ENCODE measurements around the gene CRB2.

Gene CRB2

DNA sequence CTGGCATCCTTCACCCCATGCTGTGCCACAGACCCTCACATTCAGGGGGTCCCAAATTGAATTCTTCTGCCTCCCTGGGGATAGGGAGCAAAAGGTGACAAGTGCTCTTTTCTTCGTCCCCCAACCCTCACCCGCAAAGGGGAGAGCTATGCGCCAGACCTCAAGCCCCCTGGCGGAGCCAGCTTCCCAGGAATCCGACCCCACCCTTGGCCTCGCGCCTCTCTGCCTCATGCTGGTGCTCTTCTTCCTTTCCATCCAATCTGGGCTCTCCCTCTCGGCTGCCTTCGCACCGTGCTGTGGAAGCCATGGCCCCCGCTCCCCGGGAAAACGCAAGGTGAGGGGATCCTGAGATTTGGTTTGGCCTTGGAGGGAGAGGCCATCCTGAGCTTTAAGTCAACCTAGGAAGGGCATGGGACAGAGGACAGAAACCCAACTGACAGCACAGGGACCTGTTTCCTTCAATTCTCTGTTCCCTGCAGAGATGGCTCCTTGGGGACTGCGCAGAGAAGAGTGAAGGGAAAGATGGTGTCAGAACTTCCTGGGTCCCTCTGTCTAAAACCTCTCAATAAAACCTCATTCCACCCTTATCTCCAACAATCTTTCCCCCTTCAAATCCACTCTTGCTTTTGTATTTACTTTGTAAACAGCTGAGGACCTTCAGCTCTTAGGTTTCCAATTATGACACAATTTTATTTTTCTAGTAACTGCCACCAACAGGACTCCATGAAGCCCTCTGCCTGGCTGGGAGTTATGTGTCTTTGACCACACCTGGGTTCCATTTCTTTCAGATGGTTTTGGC, 36.3 kb upstream of the CRB2 start:
- peaks cover 26% of the 10 kb centered on the region for H3K4me1 ChIP-seq (ENCODE audit: control insufficient read depth, insufficient read depth, low read length)
- no peak overlapping the region for H3K9ac ChIP-seq (ENCODE audit: low read length)

DNA sequence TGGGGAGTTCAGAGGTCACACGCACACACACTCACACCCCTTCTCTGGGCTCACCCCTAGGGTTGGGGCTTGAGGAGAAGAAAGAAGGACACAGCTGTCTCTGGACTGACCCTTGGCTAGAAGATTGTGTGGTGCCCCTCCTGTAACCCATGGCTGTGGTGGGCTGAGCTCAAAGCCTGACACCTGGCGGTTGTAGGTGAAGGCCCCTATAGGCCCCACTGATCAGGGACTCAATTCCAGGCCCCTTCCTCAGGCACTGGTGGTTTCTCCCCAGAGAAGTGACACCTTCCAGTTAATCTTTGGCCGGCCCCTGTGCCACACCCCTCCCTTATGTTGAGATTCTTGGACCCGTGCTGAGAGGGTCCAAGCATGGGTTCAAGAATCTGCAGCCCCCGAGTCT, 35.2 kb upstream of the CRB2 start:
- H3K36me3 ChIP-seq (ENCODE audit: control insufficient read depth, insufficient read depth, low read length): no peaks in the 10 kb centered on the region
- H3K27ac ChIP-seq (ENCODE audit: low read depth, low read length): no peak overlapping the region
- no peaks in the 10 kb centered on the region for H3K27me3 ChIP-seq (ENCODE audit: control insufficient read depth, insufficient read depth, low read length)
- no peak overlapping the region for H3K9ac ChIP-seq (ENCODE audit: low read length)
- H3K9me3 ChIP-seq (ENCODE audit: control insufficient read depth, insufficient read depth, low read depth, low read length): 0 out of 2 replicates have a peak, but pooled peaks cover 4% of the 10 kb centered on the region
- H3K4me3 ChIP-seq (ENCODE audit: low read depth, low read length): no peak overlapping the region
- peaks cover 26% of the 10 kb centered on the region for H3K4me1 ChIP-seq (ENCODE audit: control insufficient read depth, insufficient read depth, low read length)

More for the DNA sequence above, 36.3 kb upstream of the CRB2 start:
- H3K36me3 ChIP-seq (ENCODE audit: control insufficient read depth, insufficient read depth, low read length): no peaks in the 10 kb centered on the region
- no peak overlapping the region for H3K4me3 ChIP-seq (ENCODE audit: low read depth, low read length)
- H3K27ac ChIP-seq (ENCODE audit: low read depth, low read length): no peak overlapping the region
- no peaks in the 10 kb centered on the region for H3K27me3 ChIP-seq (ENCODE audit: control insufficient read depth, insufficient read depth, low read length)
- 0 out of 2 replicates have a peak, but pooled peaks cover 4% of the 10 kb centered on the region for H3K9me3 ChIP-seq (ENCODE audit: control insufficient read depth, insufficient read depth, low read depth, low read length)

DNA sequence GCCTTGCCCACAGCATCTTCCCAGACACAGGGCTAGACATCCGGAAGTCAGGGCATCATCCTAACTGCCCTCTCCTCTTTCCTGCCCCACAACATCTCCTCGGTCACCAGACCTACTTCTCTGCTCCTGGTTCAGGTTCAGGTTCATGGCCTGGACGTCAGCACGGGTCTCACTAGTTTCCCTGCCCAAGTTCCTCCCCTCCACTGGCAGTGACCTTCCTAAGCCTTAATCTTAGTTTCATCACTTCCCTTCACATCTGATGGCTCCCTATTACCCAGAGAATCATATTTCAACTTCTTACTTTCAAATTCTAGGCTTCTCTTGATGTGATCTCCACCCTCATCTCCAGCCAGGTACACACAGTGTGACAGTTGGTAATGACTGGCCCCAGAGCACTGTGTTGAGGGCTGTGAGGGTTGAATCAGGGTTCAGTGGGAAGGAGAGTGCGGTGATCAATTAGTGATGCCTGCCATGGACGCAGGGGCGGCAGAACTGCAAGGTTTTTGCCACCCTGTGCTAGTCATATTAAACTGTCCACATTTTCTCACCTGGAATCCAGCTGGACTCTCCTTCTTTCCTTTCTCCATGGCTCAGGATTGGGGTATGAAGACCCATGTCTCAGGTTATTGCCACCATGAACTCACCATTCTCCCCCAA, 34.3 kb upstream of the CRB2 start:
- no peaks in the 10 kb centered on the region for H3K27me3 ChIP-seq (ENCODE audit: control insufficient read depth, insufficient read depth, low read length)
- H3K9me3 ChIP-seq (ENCODE audit: control insufficient read depth, insufficient read depth, low read depth, low read length): 0 out of 2 replicates have a peak, but pooled peaks cover 4% of the 10 kb centered on the region
- no peaks in the 10 kb centered on the region for H3K36me3 ChIP-seq (ENCODE audit: control insufficient read depth, insufficient read depth, low read length)
- H3K9ac ChIP-seq (ENCODE audit: low read length): no peak overlapping the region
- no peak overlapping the region for H3K4me3 ChIP-seq (ENCODE audit: low read depth, low read length)
- no peak overlapping the region for H3K27ac ChIP-seq (ENCODE audit: low read depth, low read length)
- peaks cover 27% of the 10 kb centered on the region for H3K4me1 ChIP-seq (ENCODE audit: control insufficient read depth, insufficient read depth, low read length)

DNA sequence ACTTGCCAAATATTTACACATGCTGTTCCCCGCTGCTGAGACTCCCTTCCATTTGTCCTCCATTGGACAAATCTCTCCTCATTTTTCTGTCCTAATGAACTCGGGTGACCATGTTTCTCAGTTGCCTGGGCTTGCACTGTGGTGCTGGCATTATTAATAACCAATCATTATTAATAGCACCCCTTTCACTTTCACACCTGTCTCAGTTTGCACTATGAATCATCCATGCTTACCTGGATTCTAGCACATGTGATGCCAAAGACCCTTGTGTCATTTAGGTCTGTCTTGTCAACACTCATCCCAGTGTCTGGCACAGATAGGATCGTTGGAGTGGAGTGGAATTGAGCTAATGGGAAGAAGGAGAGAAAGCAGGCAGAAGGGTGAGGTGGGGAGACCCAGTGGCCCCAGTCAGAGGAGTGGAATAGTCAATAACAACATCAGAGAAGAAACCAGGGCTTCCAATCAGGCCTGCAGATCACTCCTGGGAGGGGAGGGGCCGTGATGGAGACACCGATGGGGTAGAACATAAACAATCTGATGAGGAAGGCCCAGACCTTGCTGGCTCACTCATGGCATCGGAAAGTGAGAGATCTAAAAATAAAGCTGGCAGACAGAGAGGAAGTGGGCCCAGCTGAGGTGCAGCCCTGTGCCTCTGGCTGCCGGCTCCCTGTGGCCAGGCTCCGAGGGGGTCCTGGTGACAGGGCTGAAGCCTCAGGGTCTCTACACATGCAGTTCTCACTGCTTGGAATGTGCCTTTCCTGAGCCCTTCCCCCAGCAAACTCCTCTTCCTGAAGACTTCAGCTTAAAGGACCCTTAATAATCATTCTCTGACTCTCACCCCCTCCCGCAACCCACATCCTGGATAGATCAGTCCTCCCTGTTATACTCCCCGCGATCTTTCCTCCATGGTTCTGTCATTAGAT, 33.5 kb upstream of the CRB2 start:
- 0 out of 2 replicates have a peak, but pooled peaks cover 4% of the 10 kb centered on the region for H3K9me3 ChIP-seq (ENCODE audit: control insufficient read depth, insufficient read depth, low read depth, low read length)
- no peaks in the 10 kb centered on the region for H3K36me3 ChIP-seq (ENCODE audit: control insufficient read depth, insufficient read depth, low read length)
- H3K4me3 ChIP-seq (ENCODE audit: low read depth, low read length): 0 out of 2 replicates have a peak overlapping the region, but pooled peaks have one; percentile 3
- H3K27me3 ChIP-seq (ENCODE audit: control insufficient read depth, insufficient read depth, low read length): no peaks in the 10 kb centered on the region
- H3K9ac ChIP-seq (ENCODE audit: low read length): peak overlapping the region; percentile 5
- no peak overlapping the region; the same call in 1 of the 2 replicates for H3K27ac ChIP-seq (ENCODE audit: low read depth, low read length)
- H3K4me1 ChIP-seq (ENCODE audit: control insufficient read depth, insufficient read depth, low read length): peaks cover 28% of the 10 kb centered on the region

DNA sequence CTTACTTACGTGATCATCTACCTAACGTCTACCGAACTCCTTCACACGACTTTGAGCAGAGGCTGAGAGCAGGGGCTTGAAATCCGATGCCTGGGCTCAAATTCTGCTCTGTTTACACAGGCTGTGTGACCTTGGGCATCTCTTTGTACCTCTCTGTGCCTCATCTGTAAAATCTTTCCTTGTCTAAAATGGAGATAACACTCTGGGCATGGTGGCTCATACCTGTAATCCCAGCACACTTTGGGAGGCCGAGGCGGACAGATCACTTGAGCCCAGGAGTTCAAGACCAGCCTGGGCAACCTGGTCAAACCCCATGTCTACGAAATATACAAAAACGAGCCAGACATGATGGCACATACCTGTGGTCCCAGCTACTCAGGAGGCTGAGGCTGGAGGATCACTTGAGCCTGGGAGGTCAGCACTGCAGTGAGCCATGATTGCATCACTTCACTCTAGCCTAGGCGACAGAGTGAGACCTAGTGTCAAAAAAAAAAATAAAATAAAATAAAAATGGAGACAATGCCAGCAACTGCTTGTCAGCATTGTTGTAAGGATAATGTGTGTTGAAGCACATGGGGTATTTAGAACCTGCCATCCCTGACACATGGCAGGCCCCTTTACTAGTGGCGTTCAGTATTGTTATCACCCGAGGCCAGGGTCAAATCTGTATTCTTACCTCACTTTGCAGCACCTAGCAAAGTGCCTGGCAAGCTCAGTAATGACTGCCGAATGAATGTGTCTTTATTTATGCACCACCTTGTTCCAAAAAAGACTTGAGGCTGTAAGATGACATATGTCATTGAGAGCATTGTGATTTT, 32.6 kb upstream of the CRB2 start:
- H3K36me3 ChIP-seq (ENCODE audit: control insufficient read depth, insufficient read depth, low read length): no peaks in the 10 kb centered on the region
- 0 out of 2 replicates have a peak, but pooled peaks cover 4% of the 10 kb centered on the region for H3K9me3 ChIP-seq (ENCODE audit: control insufficient read depth, insufficient read depth, low read depth, low read length)
- no peak overlapping the region; the same call in 1 of the 2 replicates for H3K27ac ChIP-seq (ENCODE audit: low read depth, low read length)
- H3K4me1 ChIP-seq (ENCODE audit: control insufficient read depth, insufficient read depth, low read length): peaks cover 28% of the 10 kb centered on the region
- no peaks in the 10 kb centered on the region for H3K27me3 ChIP-seq (ENCODE audit: control insufficient read depth, insufficient read depth, low read length)
- peak overlapping the region; percentile 5 for H3K9ac ChIP-seq (ENCODE audit: low read length)
- 0 out of 2 replicates have a peak overlapping the region, but pooled peaks have one; percentile 3 for H3K4me3 ChIP-seq (ENCODE audit: low read depth, low read length)

DNA sequence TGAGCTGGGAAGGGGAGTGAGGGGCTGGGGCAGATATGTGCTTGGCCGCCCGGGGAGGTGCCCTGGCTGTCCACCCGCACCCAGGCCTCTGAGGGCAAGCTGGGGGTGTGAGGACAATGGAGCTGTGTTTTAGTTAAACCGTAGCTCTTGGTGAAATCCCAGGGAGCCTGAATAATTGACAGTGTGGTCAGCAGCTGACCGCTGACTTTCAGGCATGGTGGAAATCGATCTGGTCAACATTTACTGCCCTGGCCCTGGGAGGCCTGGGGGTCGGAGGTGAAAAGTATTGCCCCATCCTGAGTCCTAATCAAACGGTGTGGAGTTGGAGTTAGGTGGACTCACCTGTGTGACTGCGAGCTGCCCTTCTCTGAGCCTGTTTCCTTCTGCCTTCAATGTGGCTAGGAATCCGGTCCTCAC, 31.2 kb upstream of the CRB2 start:
- Histone ChIP-seq H3K9me3 (ENCODE audit: control insufficient read depth, insufficient read depth, low read depth, low read length) (0 out of 2 replicates have a peak, but pooled peaks cover 4% of the 10 kb centered on the region), H3K4me1 (ENCODE audit: control insufficient read depth, insufficient read depth, low read length) (peaks cover 22% of the 10 kb centered on the region), H3K36me3 (ENCODE audit: control insufficient read depth, insufficient read depth, low read length) (no peaks in the 10 kb centered on the region), H3K4me3 (ENCODE audit: low read depth, low read length) (no peak overlapping the region), H3K27ac (ENCODE audit: low read depth, low read length) (no peak overlapping the region), H3K27me3 (ENCODE audit: control insufficient read depth, insufficient read depth, low read length) (no peaks in the 10 kb centered on the region), H3K9ac (ENCODE audit: low read length) (no peak overlapping the region)

DNA sequence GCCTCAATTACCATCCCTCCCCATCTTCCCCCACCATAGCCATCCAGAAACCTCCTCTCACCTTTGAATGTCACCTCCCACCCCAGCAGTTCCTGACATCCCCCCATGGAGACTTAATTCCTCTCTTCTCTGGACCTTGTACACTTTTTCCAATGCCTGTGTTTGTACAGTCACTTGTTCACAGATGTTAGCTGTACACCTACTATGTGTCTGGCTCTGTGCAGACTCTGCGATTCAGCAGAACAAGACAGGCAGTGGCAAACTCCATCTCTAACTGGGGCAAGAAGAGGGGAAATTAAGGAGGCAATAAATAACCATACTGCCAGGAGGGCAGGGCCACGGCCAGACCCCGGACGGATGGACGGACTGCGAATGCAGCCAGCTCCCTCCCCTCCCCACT, 29.8 kb upstream of the CRB2 start:
- Histone ChIP-seq H3K27ac (ENCODE audit: low read depth, low read length) (no peak overlapping the region), H3K27me3 (ENCODE audit: control insufficient read depth, insufficient read depth, low read length) (no peaks in the 10 kb centered on the region), H3K4me3 (ENCODE audit: low read depth, low read length) (no peak overlapping the region), H3K36me3 (ENCODE audit: control insufficient read depth, insufficient read depth, low read length) (no peaks in the 10 kb centered on the region), H3K9me3 (ENCODE audit: control insufficient read depth, insufficient read depth, low read depth, low read length) (0 out of 2 replicates have a peak, but pooled peaks cover 4% of the 10 kb centered on the region), H3K4me1 (ENCODE audit: control insufficient read depth, insufficient read depth, low read length) (peaks cover 22% of the 10 kb centered on the region), H3K9ac (ENCODE audit: low read length) (no peak overlapping the region)

DNA sequence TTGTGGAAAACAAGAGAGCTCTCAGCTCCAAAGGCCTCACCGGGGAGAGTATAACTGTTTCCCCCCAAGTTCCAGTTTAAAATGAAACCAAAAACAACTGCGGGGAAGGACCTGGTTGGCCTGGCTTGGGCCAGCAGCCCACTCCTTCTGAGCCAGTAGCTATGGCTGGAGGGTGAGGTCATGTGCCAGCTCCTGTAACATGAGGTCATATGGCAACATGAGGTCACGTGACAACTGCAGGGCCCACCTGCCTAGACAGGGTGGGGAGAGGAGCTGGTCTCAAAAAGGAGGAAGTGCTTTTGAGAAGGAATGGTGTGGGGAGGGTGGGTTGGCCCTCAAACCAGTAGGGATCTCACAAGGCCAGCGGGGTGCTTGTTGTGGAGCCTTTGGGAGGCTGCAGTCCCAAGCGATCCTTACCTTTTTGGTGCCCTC, 29.3 kb upstream of the CRB2 start:
- H3K4me3 ChIP-seq (ENCODE audit: low read depth, low read length): no peak overlapping the region
- no peak overlapping the region for H3K9ac ChIP-seq (ENCODE audit: low read length)
- 0 out of 2 replicates have a peak, but pooled peaks cover 4% of the 10 kb centered on the region for H3K9me3 ChIP-seq (ENCODE audit: control insufficient read depth, insufficient read depth, low read depth, low read length)
- H3K4me1 ChIP-seq (ENCODE audit: control insufficient read depth, insufficient read depth, low read length): peaks cover 22% of the 10 kb centered on the region
- no peak overlapping the region for H3K27ac ChIP-seq (ENCODE audit: low read depth, low read length)
- no peaks in the 10 kb centered on the region for H3K36me3 ChIP-seq (ENCODE audit: control insufficient read depth, insufficient read depth, low read length)
- H3K27me3 ChIP-seq (ENCODE audit: control insufficient read depth, insufficient read depth, low read length): no peaks in the 10 kb centered on the region

DNA sequence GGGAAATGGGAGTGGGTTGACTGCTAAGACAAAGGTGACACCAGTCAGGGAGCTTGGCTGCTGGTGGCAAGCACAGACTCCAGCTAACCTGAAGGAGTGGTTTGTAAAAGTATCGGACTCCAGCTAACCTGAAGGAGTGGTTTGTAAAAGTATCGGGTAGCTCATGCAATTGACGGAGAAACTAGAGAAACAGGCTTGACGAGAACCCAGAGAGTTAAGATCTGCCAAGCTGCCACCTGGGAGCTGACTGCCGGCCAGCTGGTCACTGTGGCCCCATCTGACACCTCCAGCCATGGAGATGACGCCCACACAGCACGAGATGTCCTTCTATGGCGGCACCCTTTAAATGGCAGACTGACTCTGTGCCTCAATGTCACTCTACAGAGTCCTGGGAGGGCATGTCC, 28.3 kb upstream of the CRB2 start:
- Histone ChIP-seq H3K27me3 (ENCODE audit: control insufficient read depth, insufficient read depth, low read length) (no peaks in the 10 kb centered on the region), H3K36me3 (ENCODE audit: control insufficient read depth, insufficient read depth, low read length) (no peaks in the 10 kb centered on the region), H3K4me1 (ENCODE audit: control insufficient read depth, insufficient read depth, low read length) (peaks cover 16% of the 10 kb centered on the region), H3K9ac (ENCODE audit: low read length) (no peak overlapping the region), H3K27ac (ENCODE audit: low read depth, low read length) (no peak overlapping the region), H3K4me3 (ENCODE audit: low read depth, low read length) (no peak overlapping the region), H3K9me3 (ENCODE audit: control insufficient read depth, insufficient read depth, low read depth, low read length) (no peaks in the 10 kb centered on the region)
